Stimulated activated CD8-positive, alpha-beta memory T cell treated with anti-CD3 and anti-CD28 coated beads, Interleukin-4, amount 100 ng/mL, for 1 hour (primary cell): Measurements from ENCODE around the gene TMEFF1.

Source experiments
- DNase-seq, 2 donors: peaks; one replicate each; pipeline ENCODE4 v3.0.0-alpha.2; 2020; ENCODE audit warnings: low read depth in 2 of 2, low spot score in 1 of 2

The TMEFF1 gene

DNA sequence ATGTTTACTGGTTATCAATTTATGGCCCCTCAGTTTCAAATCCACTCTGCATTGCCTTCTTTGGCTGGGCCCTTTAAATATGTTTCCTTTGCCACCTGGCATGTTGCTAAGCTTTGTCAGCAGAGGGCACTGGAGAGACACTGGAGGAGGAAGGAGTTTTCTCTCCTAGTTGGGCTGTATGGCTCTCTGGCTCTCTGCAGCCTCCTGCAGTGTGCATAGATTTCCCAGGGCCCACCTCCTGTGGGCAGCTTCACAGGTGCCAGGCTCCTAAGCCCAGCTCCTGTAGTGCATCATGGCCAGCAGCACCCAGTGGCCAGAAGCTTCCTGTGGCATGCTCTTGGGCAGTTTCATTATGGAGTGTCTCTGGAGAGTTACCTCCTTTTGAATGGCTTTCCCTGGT lies 128.3 kb downstream of the TMEFF1 start:
- DNase-seq = no peak

DNA sequence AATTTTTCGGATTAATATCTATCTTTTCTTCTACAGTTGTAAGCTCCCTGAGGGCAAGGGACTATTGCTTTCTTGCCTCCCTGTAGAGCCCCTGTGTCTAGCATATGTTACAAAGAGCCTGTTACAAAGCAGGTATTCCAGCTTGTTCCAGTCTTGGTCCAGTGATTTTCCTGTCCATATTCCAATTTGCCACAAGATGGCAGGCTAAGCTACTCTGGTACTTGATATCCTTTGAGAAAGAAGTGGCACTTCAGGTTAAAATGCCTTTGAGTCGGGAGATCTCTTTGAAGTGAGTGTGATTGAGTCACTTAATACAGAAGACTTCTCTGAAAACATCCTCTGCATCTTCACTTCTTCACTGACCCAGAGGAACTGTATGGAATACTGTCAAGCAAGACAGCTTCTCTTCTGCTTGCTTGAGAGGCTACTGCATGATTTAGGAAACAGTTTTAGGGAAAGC lies 129.4 kb downstream of the TMEFF1 start:
- DNase-seq = no peak

- no peak for DNase-seq
Observed at GRCh38 chr9:100605405-100605804, 132.5 kb downstream of the TMEFF1 start.

- no peak for DNase-seq
Observed at GRCh38 chr9:100619194-100619593, 146.2 kb downstream of the TMEFF1 start.

DNA sequence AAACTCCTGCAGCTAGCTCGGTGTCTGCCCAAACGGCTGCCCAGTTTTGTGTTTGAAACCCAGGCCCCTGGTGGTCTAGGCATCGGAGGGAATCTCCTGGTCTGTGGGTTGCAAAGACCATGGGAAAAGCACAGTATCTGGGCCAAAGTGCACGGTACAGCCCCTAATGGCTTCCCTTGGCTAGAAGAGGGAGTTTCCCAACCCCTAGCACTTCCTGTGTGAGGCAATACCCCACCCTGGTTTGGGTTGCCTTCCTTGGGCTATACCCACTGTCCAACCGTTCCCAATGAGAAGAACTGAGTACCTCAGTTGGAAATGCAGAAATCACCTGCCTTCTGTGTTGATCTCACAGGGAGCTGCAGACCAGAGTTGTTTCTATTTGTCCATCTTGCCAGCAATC lies 146.7 kb downstream of the TMEFF1 start:
- no peak for DNase-seq

DNA sequence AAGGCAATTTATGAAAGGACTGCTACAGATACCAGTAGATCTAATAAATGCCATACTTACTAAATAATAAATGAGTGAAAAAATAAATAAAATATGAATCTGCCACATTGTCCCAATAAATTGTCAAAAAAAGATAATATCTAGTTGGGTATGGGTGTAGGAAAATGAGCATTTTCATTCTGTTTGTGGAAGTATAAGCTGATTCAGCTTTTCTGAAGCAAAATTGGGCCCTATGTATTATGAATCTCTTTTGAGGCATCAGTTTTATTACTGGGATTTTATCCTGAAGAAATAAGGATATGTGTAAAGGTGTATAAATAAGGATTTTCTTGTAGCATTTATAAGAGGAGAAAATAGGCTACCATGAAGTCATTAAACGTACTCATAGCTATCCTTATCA lies 151.0 kb downstream of the TMEFF1 start:
- no peak for DNase-seq

- no peak for DNase-seq
Observed at GRCh38 chr9:100626949-100627348, 154.0 kb downstream of the TMEFF1 start.
